ENCODE measurements around the gene DSCAML1. TPM values are rescaled to one million over a fixed set of nuclear protein-coding genes. Genes with fewer than 3 reads are reported as not detected.

The DSCAML1 gene, protein sequence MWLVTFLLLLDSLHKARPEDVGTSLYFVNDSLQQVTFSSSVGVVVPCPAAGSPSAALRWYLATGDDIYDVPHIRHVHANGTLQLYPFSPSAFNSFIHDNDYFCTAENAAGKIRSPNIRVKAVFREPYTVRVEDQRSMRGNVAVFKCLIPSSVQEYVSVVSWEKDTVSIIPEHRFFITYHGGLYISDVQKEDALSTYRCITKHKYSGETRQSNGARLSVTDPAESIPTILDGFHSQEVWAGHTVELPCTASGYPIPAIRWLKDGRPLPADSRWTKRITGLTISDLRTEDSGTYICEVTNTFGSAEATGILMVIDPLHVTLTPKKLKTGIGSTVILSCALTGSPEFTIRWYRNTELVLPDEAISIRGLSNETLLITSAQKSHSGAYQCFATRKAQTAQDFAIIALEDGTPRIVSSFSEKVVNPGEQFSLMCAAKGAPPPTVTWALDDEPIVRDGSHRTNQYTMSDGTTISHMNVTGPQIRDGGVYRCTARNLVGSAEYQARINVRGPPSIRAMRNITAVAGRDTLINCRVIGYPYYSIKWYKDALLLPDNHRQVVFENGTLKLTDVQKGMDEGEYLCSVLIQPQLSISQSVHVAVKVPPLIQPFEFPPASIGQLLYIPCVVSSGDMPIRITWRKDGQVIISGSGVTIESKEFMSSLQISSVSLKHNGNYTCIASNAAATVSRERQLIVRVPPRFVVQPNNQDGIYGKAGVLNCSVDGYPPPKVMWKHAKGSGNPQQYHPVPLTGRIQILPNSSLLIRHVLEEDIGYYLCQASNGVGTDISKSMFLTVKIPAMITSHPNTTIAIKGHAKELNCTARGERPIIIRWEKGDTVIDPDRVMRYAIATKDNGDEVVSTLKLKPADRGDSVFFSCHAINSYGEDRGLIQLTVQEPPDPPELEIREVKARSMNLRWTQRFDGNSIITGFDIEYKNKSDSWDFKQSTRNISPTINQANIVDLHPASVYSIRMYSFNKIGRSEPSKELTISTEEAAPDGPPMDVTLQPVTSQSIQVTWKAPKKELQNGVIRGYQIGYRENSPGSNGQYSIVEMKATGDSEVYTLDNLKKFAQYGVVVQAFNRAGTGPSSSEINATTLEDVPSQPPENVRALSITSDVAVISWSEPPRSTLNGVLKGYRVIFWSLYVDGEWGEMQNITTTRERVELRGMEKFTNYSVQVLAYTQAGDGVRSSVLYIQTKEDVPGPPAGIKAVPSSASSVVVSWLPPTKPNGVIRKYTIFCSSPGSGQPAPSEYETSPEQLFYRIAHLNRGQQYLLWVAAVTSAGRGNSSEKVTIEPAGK (N-terminal part only)
- total RNA-seq, result 1.2 TPM
- long read RNA-seq, result 0 reads

DNA sequence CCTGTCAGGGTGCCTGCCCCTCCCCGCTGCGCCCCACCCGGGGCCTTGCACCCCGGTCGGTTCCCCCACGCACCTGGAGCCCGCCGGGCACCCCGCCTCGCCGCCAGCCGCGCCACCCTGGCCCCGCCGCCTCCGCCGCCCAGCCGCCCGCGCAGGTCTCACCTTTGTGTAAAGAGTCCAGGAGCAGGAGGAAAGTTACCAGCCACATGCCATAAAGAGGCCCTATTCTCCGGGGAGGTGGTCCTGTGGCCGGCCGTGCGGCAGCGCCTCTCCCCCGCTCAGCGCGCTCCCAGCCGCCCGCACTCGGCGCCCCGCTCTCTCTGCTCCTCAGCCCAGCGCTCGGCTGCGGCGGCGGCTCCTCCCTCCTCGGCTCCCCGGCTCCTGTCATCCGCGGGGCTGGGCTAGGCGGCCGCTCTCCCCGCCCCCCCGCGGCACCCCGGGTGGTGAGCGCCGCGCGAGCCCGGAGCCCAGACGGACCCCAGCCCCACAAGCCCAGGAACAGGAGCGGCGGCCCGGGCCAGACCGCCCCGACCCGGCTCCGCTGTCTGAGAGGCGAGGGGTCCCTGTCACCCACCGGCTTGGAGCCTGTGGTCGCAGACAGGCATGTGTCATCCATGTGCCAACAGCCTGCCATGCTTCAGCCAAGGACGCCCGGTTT, at the start of gene DSCAML1:
Gene DSCAML1, minus strand, starts transcription at position 345 of the 658 bp plus-strand sequence. Its CDS starts 137 bp downstream, at position 208.
- ATAC-seq (peak; percentile 86), DNase-seq (peak; percentile 72)
- intact Hi-C loops (cut with micrococcal nuclease), result no loop called here

DNA sequence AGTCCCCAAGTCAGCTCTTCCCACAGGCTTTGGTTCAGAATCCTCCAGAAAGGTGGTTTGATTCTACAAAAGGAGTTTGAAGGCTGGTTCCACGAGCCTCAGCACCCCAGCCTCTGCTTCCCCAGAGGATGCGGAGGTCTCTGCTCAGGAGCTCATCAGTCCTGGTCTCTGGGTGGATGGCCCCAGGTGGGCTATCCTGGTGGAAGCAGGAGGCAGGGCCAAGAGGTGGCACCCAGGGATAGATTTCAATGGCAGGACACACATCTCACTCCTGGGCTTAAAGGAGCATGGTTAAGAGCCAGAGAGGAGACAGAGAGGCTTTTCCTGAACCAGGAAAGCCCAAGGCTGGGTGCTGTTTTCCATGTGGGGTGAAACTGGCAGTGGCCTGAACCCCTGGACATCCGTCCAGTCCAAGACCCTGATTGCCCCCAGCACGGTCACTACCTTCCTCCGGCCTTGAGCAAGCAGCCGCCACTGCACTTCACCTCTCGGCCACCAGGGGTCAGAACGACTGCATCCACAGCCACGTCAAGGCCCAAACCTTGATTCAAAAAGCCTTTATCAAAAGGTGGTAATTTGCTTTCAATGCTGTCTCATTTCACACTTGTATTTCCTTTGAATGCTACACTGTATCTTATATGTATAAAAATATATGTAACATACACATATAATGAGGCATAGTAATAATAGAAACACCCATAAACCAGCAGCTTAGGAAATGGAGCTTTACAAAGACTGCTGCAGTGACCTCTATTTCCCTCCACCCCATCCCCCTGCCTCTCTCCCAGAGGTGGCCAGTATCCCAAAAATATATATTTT, 46.9 kb upstream of the DSCAML1 start:
- peak; percentile 79 for ATAC-seq
- intact Hi-C loops (cut with micrococcal nuclease), result loop anchor here (5.0 kb wide), 1 partner anchor 103 kb away; no protein-coding TSS in a partner anchor
- DNase-seq, result peak; percentile 90

DNA sequence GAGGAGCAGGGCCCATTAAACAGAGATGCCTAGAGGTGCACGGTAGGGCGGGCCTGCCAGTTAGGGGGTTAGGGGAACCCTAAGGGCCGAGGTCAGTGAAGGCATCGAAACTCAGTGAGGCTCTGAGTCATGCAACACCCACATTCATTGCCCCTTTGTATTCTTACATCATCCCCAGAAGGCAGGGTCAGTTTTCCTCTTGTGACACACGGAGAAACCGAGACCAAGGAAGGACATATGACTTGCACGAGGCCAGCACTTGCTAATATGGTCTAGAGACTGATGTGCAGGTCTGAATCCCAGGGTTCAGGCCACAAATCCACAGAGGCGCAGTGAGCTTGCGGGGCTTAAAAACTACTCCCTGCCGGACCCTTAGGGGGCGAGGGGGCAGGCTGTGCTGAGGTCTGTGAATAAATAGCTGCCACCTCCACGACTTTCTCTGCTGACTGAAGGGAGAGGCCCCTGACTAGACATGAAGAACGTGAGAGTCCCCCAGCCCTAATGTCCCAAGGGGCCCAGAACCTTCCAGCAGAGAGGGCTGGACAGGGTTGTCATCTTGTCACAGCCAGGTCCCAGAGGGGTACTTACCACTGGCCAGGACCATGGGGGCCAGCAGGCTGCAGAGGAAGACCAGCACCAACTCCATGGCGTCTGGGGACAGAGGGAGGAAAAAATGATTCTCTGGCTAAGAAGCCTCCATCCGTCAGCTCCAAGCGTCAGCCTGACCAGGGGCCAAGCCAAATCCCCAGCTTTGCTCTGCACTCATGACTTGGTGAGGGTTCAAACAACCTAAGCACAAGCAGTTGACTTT, 45.3 kb upstream of the DSCAML1 start:
- intact Hi-C loops (cut with micrococcal nuclease), result loop anchor here (5.0 kb wide), 1 partner anchor 105 kb away; no protein-coding TSS in a partner anchor
- ATAC-seq (peak; percentile 37), DNase-seq (no peak)

DNA sequence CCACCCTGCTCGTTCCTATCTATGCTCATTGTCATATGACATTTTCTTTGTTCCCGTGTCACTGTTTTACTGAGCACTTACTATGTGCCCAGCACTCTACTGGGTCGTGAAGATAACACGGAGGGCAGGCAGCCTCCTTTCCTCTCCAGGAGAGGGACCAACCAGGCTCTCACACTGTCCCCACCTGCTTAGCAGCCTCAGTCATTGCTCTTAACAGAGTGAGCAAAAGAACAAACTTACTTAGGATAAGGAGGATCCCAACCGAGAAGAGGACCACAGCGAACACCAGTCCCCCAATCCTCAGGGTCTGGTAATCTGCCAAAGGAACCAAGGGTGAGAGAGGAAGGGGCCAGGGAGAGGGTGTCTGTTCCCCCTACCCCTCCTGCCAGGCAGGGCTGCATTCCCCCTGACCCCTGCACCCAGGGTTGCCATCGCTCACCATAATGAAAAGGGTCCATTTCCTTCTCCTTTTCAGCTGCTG, 44.6 kb upstream of the DSCAML1 start:
- ATAC-seq, result no peak
- no peak for DNase-seq
- intact Hi-C loops (cut with micrococcal nuclease), result loop anchor here (5.0 kb wide), 1 partner anchor 106 kb away; no protein-coding TSS in a partner anchor

DNA sequence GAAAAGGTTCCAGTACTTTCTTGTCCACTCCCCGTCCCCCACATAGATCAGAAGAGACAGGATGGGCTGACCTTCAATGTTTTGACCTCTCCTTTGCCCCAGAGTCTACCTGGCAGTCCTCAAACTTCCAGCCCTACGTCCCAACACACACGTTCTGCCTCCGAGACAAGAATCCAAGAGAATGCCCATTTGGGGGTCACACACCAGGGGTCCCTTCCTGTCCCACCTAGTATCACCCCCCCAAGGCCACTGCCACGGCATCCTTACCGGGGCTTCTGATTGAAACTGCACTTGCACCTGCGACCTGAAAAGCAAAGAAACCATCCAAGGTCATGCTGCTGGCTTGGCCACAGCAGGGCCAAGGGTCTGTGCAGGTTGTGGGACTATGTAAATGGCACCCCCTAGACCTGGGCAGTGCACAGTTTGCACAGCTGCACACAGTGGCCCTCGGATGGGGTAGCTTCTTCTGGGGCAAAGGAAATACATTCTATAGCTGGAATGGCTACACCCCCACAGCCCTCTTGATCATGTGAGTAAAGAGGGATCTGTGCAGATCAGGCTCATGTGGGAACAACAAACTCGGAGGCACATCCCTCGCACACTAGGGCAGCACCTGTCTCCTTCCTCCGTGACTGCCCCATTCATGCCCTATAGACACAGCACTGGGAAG, 44.0 kb upstream of the DSCAML1 start:
- ATAC-seq (no peak), DNase-seq (no peak)
- intact Hi-C loops (cut with micrococcal nuclease), result loop anchor here (5.0 kb wide), 1 partner anchor 106 kb away; no protein-coding TSS in a partner anchor

DNA sequence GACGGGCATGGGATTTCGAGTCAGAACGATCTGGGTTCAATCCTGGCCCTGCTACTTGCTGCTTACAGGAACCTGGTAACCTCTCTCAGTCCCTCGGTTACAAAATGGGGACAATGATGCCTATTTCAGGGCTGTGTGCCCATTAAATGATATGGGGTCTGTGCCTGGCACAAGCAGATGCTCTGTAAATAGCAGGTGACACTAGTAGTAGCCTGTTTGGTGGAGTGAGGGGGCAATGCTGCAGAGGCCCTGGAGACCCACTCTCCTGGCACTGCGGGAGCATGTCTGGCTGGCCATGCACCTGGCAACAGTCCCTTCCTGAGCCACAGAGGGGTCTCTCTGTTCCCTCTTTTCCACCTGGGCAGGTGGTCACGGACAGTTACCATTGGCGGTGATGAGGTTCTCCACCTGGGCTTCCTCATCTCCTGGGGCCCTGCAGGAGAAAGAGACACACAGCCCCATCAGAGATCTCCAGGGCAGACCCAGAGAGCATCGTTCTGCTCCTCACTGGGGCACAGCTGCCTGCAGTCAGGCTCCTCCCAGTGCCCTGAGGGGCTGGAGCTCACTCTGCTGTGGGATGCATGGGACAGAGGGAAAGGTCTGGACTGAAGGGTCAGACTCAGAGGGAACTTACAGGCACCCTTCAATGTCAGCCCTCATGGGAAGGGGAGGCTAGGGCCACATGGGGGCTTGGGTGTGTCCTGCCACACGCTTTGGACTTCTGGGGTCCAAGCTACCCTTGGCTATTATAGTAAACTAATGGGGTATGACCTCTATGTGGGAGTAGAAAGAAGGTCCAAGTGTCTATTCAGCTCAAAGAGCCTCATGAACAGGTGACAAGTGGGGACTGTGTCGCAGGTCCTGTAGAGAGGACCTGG, 43.2 kb upstream of the DSCAML1 start:
- DNase-seq (no peak), ATAC-seq (no peak)
- intact Hi-C loops (cut with micrococcal nuclease), result loop anchor here (5.0 kb wide), 1 partner anchor 107 kb away; no protein-coding TSS in a partner anchor

DNA sequence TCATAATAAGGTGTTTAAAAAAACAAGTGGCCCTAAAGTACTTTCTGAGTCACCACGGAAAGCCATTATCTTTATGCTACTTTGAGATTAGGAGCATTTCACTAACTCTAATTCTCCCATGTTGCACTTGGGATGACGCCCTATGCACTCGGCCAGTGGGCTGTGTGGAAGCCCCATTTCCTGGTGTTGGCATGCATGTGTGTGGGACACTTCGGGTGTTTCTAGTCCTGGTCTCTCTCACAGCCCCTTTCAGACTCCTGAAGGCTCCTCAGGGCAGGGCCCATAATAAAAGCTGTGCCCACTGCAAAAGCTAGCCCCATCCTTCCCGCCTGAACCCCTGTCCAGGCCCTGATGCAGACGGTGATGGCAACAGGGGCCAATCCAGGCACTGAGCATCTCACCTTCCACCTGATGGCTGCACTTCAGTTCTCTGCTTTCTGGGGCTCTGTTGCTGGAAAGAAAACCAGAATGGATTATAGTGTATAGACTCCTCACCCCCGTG, 42.4 kb upstream of the DSCAML1 start:
- DNase-seq, result no peak
- intact Hi-C loops (cut with micrococcal nuclease), result no loop called here

DNA sequence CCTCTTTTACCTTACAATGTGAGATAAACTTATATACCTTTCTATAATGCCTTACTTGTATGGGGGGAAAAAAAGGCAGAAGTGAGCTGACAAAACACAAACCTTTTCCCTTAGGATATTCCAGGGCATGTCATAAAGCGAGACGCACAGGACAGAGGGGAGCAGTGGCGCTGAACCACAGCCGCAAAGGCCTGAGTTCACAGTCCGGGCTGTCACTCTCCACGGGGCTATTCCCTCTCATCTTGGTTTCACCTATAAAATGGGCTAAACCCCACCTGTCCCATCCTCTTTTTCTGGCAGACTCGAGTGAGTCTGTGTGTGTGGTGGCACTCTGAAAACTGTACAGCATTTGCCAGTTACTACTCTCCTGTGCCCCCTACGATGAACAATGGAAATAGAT, 41.9 kb upstream of the DSCAML1 start:
- no peak for ATAC-seq
- intact Hi-C loops (cut with micrococcal nuclease), result no loop called here
- DNase-seq, result no peak

More for the DNA sequence above, 42.4 kb upstream of the DSCAML1 start:
- no peak for ATAC-seq

DNA sequence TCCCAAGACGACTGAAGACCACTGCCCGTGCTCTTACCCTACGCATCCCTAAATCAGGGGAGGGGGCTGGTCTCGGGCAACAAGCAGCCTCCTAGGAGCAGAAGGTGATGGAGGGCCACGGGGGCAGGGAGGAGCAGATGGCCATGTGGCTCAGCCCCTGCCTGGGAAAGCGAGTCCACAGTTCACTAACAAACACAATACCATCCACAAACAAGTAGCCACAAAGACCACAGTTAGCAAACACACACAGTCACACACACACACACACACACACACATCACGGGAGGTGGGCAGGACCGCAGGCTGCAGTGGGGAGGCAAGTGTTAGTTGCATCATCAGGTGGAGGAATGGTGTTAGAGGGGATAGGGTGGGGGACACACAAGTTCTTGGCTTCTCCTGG, 40.8 kb upstream of the DSCAML1 start:
- no peak for ATAC-seq
- intact Hi-C loops (cut with micrococcal nuclease), result no loop called here

DNA sequence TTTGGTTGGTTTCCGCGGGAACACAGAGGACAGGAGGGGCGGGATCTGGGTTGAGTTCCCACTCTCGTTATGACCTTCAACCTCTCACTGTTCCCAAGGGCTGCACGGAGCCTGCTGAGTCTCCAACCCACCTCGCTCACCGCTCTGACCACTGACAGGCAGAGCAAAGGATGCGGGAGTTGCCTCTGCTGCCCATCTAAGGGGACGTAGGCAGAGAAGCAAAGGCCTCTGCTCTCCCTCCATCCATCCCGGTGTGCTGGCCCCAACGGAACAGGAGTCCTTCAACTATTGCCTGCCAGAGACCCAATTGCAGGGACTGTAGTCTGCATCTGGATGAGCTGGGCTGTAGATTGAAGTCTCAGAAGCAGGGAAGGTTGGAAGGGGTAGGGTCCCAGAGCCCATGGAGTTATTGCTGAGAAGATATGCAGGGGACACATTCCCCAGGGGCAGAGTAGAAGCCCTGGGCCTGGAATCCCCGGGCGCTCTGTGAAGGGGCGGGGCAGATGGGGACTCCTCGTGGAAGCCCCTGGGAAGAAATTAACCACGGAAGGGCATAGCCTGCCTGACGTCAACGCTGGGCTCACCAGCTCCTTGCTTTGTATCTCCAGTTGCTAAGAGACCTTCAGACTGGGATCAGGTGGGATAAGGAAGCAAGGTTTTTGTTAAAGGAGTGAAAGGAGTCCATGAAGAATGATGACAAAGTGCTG, 40.2 kb upstream of the DSCAML1 start:
- DNase-seq (no peak), ATAC-seq (no peak)
- intact Hi-C loops (cut with micrococcal nuclease), result no loop called here

More for the DNA sequence above, 40.8 kb upstream of the DSCAML1 start:
- no peak for DNase-seq

DNA sequence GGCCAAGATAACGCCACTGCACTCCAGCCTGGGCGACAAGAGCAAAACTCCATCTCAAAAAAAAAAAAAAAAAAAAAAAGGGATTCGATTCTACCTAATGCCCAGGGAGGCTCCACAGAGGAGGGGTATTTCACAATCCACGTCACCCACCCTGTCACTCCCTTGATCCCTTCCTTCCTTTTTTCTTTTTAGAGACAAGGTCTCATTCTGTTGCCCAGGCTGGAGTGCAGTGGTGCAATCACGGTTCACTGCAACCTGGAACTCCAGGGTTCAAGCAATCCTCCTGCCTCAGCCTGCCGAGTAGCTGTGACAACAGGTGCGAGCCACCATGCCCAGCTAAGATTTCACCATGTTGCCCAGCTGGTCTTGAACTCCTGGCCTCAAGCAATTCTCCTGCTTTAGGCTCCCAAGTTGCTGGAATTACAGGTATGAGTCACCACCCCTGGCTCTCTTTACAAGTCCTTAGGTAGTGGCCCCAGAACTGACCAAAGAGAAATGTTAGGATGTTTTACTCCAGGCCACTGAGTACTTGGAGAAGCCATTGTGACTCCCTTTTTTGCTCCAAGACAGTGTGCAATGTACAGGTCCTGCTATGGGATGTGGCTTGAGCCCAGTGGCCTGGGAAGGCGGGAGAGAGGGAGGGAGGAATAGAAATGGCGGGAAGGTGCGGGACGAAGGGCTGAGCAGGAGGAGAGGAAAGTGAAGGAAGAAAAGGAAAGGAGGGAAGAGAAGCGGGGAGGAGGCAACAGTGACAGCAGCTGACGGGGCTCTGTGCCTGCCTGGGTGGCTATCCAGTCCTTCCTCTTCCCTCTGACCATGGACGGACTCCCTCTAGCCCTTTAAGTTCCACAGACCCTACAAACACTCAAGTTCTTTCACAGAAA, 39.3 kb upstream of the DSCAML1 start:
- intact Hi-C loops (cut with micrococcal nuclease), result no loop called here
- ATAC-seq, result peak; percentile 16
- DNase-seq, result no peak

DNA sequence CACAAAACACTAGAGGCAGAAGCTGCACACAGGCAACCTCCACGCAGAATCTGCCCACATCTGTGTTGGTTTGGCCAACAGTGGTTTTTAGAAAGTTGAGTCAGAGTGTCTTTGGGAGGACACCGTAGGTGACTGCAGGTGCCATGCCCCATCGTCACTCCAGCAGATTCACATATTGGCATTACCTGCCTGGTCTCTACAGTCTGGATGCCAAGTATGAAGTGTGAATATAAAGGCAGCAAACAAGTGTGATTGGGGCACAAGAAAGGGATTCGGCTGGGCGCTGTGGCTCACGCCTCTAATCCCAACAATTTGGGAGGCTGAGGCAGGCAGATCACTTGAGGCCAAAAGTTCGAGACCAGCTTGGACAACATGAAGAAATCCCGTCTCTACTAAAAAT, 38.6 kb upstream of the DSCAML1 start:
- ATAC-seq, result no peak
- intact Hi-C loops (cut with micrococcal nuclease), result no loop called here
- no peak for DNase-seq

DNA sequence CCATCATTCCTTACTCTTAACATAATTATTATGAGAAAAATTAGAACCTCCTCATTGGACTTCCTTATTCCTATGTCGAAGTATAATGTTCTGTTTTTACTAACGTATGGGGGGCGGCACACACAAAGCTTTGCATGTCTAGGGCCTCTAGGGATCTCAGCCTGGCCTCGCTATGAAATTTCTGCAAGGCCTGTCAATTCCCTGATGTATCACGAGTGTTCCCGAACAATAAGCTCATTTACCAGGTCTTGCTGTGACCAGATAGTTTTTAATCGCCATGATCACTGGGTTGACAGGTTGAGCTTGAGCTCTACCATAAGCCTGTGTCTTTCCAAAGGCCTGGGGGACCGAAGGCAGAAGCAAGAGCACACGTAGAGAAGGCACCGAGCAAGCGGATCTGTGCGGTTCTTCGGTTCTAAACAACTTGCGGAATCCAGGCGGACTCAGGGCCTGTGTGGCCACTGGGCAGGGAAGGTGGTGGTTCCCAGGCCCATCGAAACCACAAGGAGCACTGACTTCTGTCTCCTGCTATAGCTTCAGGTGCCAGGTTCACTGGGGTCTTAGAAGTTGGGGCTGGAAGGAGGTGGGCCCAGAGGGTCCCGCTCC, 37.9 kb upstream of the DSCAML1 start:
- intact Hi-C loops (cut with micrococcal nuclease), result no loop called here
- ATAC-seq, result no peak
- DNase-seq, result no peak
